Measurements from ENCODE around the gene P2RX2. TPM values are rescaled to one million over a fixed set of nuclear protein-coding genes. Genes with fewer than 3 reads are reported as not detected.

Gene P2RX2
- total RNA-seq, 6 donors from 2014 or later: 0.27 to 4.4 (median 1.00) TPM; not detected in 2

GRCh38 chr12:132629330-132629729 is 10.8 kb downstream of the P2RX2 start:
- H3K27ac ChIP-seq: no peak overlapping the region
- no peak for DNase-seq
- WGBS, 2 donors: 96 to 98% methylated on average over 6 of the region's 6 CpGs
- H3K27me3 ChIP-seq: no peaks in the 10 kb centered on the region
- no peaks in the 10 kb centered on the region for H3K4me1 ChIP-seq
- peaks cover 5 to 61% (median 52%) of the 10 kb centered on the region in 4 donors for H3K36me3 ChIP-seq
- H3K9me3 ChIP-seq: no peaks in the 10 kb centered on the region
- no peak overlapping the region for H3K4me3 ChIP-seq
- no peak for ATAC-seq (ENCODE audit: low FRiP score in 2 of 2)
- no peak for TF ChIP-seq POLR2AphosphoS5 (IDR thresholded peaks at IDR 0.05)
- no peak for TF ChIP-seq POLR2A (IDR thresholded peaks at IDR 0.05)
- TF ChIP-seq CTCF (IDR thresholded peaks at IDR 0.05): no peak
- TF ChIP-seq EP300 (IDR thresholded peaks at IDR 0.05): no peak

DNA sequence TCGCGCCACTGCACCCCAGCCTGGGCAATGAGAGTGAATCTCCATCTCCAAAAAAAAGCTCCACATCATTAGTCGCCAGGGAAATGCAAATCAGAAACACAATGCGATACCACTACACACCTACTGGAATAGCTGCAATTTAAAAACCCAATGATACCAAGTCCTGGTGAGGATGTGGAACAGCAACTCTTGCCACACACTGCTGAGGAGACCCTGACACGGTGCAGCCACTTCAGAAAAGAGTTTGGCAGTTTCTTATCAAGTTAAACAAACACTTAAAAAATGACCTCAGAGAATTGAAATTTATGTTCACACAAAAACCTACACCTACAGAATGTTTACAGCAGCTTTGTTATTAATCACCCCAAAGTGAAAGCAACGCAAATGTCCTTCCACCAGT is 12.1 kb downstream of the P2RX2 start:
- no peaks in the 10 kb centered on the region for H3K27me3 ChIP-seq
- no peak for DNase-seq
- no peaks in the 10 kb centered on the region for H3K9me3 ChIP-seq
- H3K4me3 ChIP-seq: no peak overlapping the region
- no peak overlapping the region for H3K27ac ChIP-seq
- TF ChIP-seq CTCF (IDR thresholded peaks at IDR 0.05) (no peak), POLR2A (IDR thresholded peaks at IDR 0.05) (no peak), EP300 (IDR thresholded peaks at IDR 0.05) (no peak), POLR2AphosphoS5 (IDR thresholded peaks at IDR 0.05) (no peak)
- no peaks in the 10 kb centered on the region for H3K4me1 ChIP-seq
- WGBS, 2 donors: 89 to 92% methylated on average over 6 of the region's 6 CpGs
- no peak for ATAC-seq (ENCODE audit: low FRiP score in 2 of 2)
- H3K36me3 ChIP-seq: peaks cover 2 to 61% (median 49%) of the 10 kb centered on the region in 4 donors

- DNase-seq (no peak), ATAC-seq (ENCODE audit: low FRiP score in 2 of 2) (peak in 1 of 2 donors; percentile 22)
- no peak for TF ChIP-seq CTCF (IDR thresholded peaks at IDR 0.05)
- TF ChIP-seq POLR2AphosphoS5 (IDR thresholded peaks at IDR 0.05): no peak
- TF ChIP-seq POLR2A (IDR thresholded peaks at IDR 0.05): no peak
- TF ChIP-seq EP300 (IDR thresholded peaks at IDR 0.05): no peak
- H3K27ac ChIP-seq: no peak overlapping the region
- H3K4me1 ChIP-seq: no peaks in the 10 kb centered on the region
- H3K27me3 ChIP-seq: no peaks in the 10 kb centered on the region
- peaks cover 5 to 63% (median 48%) of the 10 kb centered on the region in 4 donors for H3K36me3 ChIP-seq
- H3K4me3 ChIP-seq: no peak overlapping the region
- WGBS, 2 donors: 94 to 97% methylated on average over 10 to 11 of the region's 11 CpGs
- H3K9me3 ChIP-seq: no peaks in the 10 kb centered on the region
Measured at GRCh38 chr12:132631666-132632065, 13.1 kb downstream of the P2RX2 start.

DNA sequence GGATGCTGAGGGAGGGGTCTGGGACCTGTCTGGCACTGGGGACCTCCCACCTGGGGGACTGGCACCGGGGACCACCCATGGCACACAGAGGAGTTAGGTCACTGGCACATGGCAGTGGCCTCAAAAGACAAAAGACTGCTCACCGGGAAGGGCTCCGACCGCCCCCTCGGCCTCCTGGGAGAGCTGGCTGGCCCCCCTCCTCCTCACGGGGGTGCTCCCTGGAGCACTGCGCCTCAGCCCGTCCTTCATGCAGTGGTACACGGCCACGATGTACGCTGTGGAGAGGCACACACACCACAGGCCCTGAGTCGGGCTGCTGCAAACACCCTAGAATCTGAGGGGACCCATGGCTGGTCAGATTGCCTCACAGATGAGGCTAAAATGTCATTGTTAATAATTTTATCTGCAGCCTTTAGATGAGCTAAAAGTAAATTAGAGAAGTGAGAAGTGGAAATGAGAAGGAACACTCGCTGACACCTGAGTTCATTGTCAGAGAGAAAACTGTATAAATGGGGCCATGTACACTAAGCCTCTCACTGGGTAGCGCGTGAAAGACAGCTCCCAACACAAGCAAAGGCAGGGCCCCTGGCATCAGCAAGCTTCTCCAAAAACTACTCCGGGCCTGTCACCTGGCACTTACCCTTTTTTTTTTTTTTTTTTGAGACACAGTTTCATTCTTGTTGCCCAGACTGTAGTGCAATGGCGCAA is 14.1 kb downstream of the P2RX2 start:
- no peaks in the 10 kb centered on the region for H3K4me1 ChIP-seq
- no peaks in the 10 kb centered on the region for H3K27me3 ChIP-seq
- ATAC-seq (ENCODE audit: low FRiP score in 2 of 2) (no peak), DNase-seq (peak in 1 of 2 donors; percentile 63)
- H3K9me3 ChIP-seq: no peaks in the 10 kb centered on the region
- no peak overlapping the region for H3K4me3 ChIP-seq
- TF ChIP-seq CTCF (IDR thresholded peaks at IDR 0.05): no peak
- TF ChIP-seq POLR2AphosphoS5 (IDR thresholded peaks at IDR 0.05): no peak
- no peak for TF ChIP-seq EP300 (IDR thresholded peaks at IDR 0.05)
- TF ChIP-seq POLR2A (IDR thresholded peaks at IDR 0.05): no peak
- no peak overlapping the region for H3K27ac ChIP-seq
- 73 to 93% methylated on average over 10 to 15 of the region's 17 CpGs for WGBS, 2 donors
- H3K36me3 ChIP-seq: peaks cover 5 to 73% (median 56%) of the 10 kb centered on the region in 4 donors

- no peak for ATAC-seq (ENCODE audit: low FRiP score in 2 of 2)
- WGBS, 2 donors: 95 to 98% methylated on average over 8 of the region's 8 CpGs
- no peaks in the 10 kb centered on the region for H3K9me3 ChIP-seq
Measured at GRCh38 chr12:132633398-132633797, 14.8 kb downstream of the P2RX2 start.

More at GRCh38 chr12:132633398-132633797, 14.8 kb downstream of the P2RX2 start:
- peaks cover 5 to 80% (median 62%) of the 10 kb centered on the region in 4 donors for H3K36me3 ChIP-seq
- no peak for DNase-seq
- no peak overlapping the region for H3K27ac ChIP-seq
- H3K4me1 ChIP-seq: no peaks in the 10 kb centered on the region
- no peaks in the 10 kb centered on the region for H3K27me3 ChIP-seq
- TF ChIP-seq CTCF (IDR thresholded peaks at IDR 0.05): no peak
- TF ChIP-seq EP300 (IDR thresholded peaks at IDR 0.05): no peak
- no peak for TF ChIP-seq POLR2A (IDR thresholded peaks at IDR 0.05)
- no peak overlapping the region for H3K4me3 ChIP-seq

Measured in upper lobe of left lung (tissue), 6 donors.